BJ (cell line): ENCODE data around the gene SYT17. TPM values are rescaled to one million over a fixed set of nuclear protein-coding genes. Genes with fewer than 3 reads are reported as not detected.

Experiments used
- CTCF ChIA-PET: fragments of 350-600 bp; formaldehyde crosslinking; extraction: SDS; loops from one replicate; lab custom pipeline; 2021; ENCODE audit warnings: antibody characterized with exemption, inconsistent platforms; lab: Yijun Ruan, JAX
- POLR2A ChIA-PET: fragments of 300-600 bp; sonication (Branson Sonifier 250); formaldehyde crosslinking; extraction: SDS; loops from one replicate; lab custom pipeline; 2021; ENCODE audit warnings: antibody characterized with exemption; lab: Charles Lee
- DNase-seq: peaks from one replicate; pipeline ENCODE4 v3.0.0-alpha.2; 2011; ENCODE audit warnings: low read depth
- H3K27me3 ChIP-seq: 2 replicates; pipeline ENCODE4 v1.6.0; 2011; ENCODE audit warnings: low read length; ENCODE audit not compliant: control insufficient read depth, insufficient read depth
- H3K36me3 ChIP-seq: 2 replicates; pipeline ENCODE4 v1.5.1; 2011; ENCODE audit warnings: low read length; ENCODE audit not compliant: control insufficient read depth, insufficient read depth
- H3K4me3 ChIP-seq: 2 replicates; pipeline ENCODE4 v1.5.1; 2011; ENCODE audit warnings: low read depth, mild to moderate bottlenecking, control low read depth, low read length
- polyA plus RNA-seq: library from polyadenylated mRNA; depleted of rRNA; stranded (reverse); fragments of >200 nt; gene quantifications from 2 replicates; pipeline ENCODE4 v1.2.3, GENCODE V29; 2011
- TF ChIP-seq, protein P1 (sequence below): IDR thresholded peaks from 2 replicates; pipeline ENCODE4 v1.5.1; 2011; ENCODE audit warnings: low read depth, mild to moderate bottlenecking, control low read depth, inconsistent platforms, low read length, moderate library complexity; ENCODE audit not compliant: insufficient read depth

SYT17 gene
- polyA plus RNA-seq, 1 experiment: not detected

DNA sequence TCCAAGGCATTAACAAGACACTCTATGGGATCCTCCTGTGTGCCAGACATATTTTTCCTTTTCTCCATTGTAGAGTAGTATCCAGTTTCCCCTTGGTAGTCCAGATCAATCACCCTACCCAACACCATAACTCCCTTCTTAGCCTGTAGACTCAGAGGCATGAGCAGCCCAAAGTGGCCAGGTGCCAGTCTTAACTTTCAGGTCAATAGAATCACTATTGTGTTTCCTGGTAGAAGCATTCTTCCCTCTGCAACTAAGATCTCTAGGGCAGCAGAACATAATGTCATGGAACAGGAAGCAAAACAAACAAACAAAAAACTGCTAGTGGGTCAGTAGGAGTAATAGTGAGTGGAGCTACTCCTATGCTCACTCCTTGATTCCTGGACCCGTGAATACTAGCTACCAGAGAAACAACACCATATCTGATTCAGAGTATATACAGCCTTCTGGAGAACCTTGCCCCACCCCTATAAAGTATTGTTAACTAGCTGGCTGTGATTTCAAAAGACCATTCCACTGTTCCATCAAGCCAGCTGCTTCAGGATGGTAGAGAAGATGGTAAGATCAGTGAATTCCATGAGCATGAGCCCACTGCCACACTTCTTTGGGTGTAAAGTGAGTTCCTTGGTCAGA is 106.2 kb downstream of the SYT17 start:
- CTCF ChIA-PET: no interaction called here
- DNase-seq: no peak
- TF ChIP-seq, protein P1, sequence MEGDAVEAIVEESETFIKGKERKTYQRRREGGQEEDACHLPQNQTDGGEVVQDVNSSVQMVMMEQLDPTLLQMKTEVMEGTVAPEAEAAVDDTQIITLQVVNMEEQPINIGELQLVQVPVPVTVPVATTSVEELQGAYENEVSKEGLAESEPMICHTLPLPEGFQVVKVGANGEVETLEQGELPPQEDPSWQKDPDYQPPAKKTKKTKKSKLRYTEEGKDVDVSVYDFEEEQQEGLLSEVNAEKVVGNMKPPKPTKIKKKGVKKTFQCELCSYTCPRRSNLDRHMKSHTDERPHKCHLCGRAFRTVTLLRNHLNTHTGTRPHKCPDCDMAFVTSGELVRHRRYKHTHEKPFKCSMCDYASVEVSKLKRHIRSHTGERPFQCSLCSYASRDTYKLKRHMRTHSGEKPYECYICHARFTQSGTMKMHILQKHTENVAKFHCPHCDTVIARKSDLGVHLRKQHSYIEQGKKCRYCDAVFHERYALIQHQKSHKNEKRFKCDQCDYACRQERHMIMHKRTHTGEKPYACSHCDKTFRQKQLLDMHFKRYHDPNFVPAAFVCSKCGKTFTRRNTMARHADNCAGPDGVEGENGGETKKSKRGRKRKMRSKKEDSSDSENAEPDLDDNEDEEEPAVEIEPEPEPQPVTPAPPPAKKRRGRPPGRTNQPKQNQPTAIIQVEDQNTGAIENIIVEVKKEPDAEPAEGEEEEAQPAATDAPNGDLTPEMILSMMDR: no peak
- POLR2A ChIA-PET: no interaction called here
- H3K4me3 ChIP-seq: no peak overlapping the region
- H3K36me3 ChIP-seq: no peaks in the 10 kb centered on the region
- no peaks in the 10 kb centered on the region for H3K27me3 ChIP-seq

DNA sequence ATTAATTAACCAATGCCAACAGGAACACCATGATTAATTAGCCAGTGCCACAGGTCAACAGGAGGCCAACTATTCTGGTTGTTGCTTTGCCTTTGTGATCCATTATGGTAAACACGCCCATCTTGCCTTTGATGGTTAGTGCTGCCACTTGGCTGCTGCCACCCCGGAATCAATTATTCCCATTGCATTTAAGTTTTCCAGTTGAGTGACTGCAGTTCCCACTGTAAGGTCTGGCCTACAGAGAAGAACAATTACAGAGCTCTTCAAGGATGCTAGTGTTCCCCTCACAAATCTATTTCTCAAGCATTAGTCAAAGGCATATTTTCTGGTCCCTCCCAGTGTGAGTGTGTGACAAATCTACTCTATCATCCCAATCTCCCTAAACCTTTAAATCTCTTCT is 110.4 kb downstream of the SYT17 start:
- no peak for DNase-seq
- TF ChIP-seq, protein P1: no peak
- Histone ChIP-seq H3K27me3 (no peaks in the 10 kb centered on the region), H3K36me3 (no peaks in the 10 kb centered on the region), H3K4me3 (no peak overlapping the region)
- ChIA-PET POLR2A (no interaction called here), CTCF (no interaction called here)

DNA sequence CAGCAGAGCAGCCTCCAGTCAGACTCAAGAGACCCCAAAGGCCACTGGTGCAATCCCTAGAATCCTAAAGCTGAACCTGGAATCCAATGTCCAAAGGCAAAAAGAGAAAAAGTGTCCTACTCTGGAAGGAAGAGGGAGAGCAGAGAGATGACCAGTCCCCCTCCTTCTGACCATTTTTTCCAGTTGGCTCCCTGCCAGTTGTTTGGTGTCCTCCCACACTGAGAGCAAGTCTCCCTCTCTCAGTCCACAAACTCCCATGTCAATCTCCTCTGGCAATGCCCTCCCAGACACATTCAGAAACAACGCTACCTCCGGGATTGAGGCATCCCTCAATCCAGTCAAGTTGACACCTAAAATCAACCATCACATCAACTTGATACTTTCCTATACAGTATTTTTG is 113.2 kb downstream of the SYT17 start:
- TF ChIP-seq, protein P1: no peak
- CTCF ChIA-PET: no interaction called here
- DNase-seq: no peak
- Histone ChIP-seq H3K36me3 (no peaks in the 10 kb centered on the region), H3K27me3 (no peaks in the 10 kb centered on the region), H3K4me3 (no peak overlapping the region)
- POLR2A ChIA-PET: no interaction called here

DNA sequence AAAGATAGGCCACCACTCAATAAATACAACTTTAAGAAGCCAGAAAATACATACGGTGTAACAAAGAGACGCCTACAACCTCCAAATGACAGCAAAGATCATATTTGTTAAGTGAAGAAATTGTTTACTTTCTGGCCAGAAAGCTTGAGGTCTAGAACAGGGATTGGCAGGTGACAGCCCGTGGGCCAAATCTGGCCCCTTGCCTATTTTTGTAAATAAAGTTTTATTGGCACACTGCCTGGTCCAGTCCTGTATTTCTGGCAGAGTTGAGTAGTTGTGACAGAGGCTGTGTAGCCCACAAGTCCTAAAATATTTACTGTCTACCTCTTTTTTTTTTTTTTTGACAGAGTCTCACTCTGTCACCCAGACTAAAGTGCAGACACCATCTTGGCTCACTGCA is 114.1 kb downstream of the SYT17 start:
- H3K27me3 ChIP-seq: no peaks in the 10 kb centered on the region
- TF ChIP-seq, protein P1: no peak
- DNase-seq: no peak
- ChIA-PET POLR2A (no interaction called here), CTCF (no interaction called here)
- H3K36me3 ChIP-seq: no peaks in the 10 kb centered on the region
- no peak overlapping the region for H3K4me3 ChIP-seq

DNA sequence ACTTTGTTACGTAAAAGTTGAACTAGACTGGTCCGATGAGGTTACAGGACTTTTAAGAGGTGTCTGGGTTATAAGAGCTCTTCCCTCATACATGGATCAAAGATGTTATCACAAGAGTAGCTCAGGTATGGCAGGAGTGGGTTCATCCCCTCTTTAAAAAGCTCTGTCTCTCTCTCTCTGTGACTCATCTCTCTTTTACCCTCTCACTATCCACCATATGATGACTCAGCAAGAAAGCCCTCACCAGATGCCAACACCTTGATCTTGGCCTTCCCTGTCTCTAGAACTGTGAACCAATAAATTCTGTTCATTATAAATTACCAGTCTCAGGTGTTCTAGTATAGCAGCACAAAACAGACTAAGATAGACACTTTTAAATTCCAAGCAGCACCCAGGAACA is 115.6 kb downstream of the SYT17 start:
- no peak for DNase-seq
- Histone ChIP-seq H3K27me3 (no peaks in the 10 kb centered on the region), H3K4me3 (no peak overlapping the region), H3K36me3 (no peaks in the 10 kb centered on the region)
- ChIA-PET POLR2A (no interaction called here), CTCF (no interaction called here)
- TF ChIP-seq, protein P1: no peak
